HG02623 (cell line): ENCODE data around the gene CRADD.
A peak's percentile ranks its signal among the peaks of the same experiment; 100 is the strongest.
"Not testable (repeated sequence)": the region's sequence is repeated elsewhere in the genome, so short reads cannot be mapped to it uniquely, and the experiment has no call there.

Experiments
- ATAC-seq: cut with Tn5 transposase; IDR thresholded peaks from one replicate; pipeline ENCODE4 v1.9.1; 2021; ENCODE audit warnings: moderate library complexity; ENCODE audit not compliant: unreplicated experiment

Gene CRADD

DNA sequence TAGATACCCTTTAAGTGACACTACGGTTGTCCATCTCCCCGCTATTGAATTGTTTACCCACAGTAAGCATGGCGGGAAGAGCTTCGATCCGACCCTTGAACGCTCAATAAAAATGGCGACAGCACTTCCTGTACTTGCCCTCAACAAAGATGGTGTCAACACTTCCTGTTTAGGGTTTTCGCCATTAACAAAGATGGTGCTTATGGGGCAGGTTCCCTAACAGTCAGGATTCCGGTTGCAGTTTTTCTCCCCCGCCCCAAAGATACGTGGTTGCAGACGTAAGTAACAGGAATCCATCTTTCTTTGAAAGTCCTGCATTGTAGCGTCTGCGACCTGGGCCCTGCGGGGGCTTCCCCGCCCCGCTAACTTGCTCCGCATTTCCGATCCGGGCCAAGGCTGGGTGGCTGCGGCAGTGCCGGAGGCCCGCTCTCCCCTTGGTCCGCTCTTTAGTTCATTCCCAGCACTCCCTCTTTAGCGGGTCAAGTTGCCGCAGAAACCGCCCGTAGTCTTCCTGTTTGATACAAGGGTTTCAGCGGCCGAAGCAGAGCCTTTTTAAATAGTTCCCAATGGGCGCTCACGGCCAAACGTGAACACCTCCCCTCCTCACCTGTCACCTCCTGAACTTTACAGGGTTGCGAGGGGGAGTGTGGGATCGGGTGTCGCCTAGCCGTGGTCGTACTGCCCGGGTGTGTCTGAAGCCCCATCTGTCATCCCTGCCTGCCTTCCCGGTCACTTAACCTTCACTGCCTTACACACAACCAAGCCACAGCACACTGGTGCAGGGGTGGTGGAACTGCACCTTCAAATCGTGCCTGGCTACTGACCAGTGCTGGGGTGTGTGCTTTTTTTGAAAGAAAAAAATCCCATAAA is at the start of gene CRADD:
Gene CRADD (plus strand): TSS at position 181 of the 870 bp plus-strand sequence.
- peak; percentile 92 for ATAC-seq

DNA sequence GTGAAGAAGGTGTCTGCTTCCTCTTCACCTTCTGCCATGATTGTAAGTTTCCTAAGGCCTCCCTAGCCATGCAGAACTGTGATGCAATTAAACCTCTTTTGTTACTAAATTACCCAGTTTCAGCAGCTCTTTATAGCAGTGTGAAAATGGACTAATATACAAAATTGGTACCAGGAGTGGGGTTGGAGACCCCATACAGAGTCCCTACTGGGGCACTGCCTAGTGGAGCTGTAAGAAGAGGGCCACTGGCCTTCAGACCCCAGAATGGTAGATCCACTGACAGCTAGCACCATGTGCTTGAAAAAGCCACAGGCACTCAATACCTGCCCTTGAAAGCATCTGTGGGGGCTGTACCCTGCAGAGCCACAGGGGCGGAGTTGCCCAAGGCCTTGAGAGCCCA is 44.8 kb upstream of the CRADD start:
- no peak for ATAC-seq

DNA sequence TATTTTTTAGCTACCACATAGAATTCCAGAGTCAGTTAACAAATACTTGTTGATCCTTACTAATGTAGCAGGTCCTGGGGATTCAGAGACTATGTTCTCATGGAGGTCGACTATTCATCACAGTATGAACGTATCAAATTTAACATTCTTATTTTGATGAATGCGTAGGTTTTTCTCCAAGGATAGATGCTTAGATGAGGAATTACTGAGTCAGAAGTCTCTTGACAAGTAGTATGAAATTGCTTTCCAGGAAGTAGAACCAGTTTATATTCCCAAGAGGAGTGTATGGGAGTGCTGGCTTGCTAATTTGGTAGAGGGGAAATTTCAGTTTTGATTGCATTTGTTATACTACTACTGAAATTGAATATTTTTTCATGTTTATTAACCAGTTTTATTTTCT is 42.8 kb upstream of the CRADD start:
- ATAC-seq: no peak

DNA sequence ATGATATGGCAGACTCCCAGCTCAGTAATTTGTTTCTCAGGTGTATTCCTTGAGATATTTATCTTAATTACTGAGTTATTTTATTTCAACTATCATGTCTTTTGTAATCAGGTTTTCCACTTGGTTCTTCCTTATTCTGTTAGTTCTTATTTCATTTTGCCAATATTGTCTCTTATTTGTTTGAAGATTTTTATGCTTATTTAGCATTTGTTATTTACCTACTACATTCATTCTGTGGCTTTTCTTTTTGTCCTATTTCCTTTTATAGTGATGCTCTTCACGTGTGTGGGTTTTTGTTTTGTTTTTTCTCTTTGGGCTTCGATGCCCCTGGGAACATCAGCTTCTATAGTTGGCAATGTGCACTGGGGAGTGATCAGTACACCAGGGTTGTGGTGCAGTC is 40.5 kb upstream of the CRADD start:
- ATAC-seq: no peak

DNA sequence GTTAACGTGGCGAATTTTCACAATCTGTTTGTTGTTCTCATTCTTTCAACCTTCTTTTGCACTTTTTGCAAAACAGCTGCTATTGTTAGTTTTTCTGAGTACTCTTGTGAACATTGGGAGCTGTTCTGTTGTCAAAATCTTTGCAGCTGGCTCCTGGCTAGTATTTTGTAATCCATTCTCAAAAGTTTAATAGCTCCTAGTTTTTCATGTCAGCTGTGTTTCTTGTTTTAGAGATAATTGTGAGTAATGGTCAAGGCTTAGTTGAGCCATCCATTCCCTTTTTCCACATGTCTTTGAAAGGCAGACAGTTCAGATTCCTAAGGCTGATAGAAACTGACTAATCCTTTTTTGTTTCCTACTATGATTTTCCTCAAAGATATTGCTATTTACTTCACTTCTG is 39.1 kb upstream of the CRADD start:
- ATAC-seq: no peak

DNA sequence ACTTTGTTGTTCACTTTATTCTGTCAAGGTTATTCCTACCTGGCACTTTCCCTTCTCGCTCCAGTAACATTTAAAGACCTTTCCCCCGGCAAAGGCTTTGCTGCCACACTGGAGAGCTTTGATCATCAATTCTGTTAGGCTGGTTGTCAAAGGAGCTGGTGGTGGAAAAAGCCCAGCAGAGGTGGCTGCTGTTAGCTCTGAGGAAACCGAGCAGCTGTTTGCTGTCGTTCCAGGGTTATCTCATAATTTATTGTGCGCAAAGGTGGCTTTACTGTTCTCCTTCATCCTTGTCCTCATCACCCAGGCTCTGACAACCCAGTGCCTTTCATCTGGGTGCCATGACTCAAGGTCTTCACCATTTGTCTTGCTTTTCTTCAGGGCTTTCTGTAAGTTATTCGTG is 38.2 kb upstream of the CRADD start:
- no peak for ATAC-seq

DNA sequence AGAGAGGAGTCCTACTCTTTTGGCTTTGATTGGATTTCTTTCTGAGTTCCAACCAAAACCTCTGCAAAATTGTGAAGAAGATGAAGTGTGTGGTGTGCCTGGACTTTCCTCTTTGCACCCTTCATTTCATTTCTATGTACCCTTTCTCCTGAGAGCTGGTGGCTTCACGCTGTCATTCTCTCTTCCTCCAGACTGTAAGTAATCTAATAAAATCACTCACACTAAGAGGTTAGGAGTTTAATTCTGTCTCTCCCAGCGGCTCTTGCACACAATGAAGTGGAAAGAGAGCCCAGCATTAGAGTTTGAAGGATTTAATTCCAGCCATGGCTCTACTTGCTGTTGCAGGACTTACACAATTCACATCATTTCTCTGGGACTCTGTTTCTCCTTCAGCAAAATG is 37.8 kb upstream of the CRADD start:
- ATAC-seq: no peak

DNA sequence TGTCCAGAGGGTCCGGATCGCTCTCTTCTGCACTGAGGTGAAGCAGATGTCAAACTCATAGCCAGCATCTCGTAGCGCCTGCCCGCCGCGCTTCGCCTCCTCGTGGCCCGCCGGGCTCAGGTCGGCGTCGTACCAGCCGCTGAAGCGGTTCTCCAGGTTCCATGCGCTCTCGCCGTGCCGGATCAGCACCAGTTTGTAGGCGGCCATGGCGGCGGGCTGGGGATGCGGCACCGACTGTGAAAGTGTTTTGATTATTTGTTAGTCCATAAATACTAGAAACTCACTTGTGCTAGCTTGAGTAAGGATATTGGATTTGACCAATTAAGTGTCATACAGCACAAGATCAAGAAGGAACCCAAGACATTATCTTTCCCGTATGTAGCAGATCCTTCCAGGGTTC is 35.8 kb upstream of the CRADD start:
- ATAC-seq: not testable (repeated sequence)

DNA sequence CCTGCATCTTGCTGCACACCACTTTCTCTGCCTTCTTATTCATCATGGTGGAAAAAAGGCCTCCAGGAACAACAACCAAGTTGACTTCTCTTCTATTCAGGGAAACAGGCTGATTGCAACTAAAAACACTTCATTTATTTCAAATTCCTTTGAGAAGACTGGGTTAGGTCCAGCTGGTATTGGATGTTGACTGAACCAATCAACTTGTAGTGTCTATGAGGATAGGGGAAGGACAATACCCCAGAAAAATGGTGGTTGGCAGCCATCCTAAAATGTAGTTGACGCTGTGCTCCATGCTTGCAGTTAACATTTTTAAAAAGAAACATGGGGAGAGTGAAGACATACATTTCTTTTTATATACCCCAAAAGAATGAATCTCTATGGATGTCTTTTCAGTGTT is 34.4 kb upstream of the CRADD start:
- no peak for ATAC-seq

DNA sequence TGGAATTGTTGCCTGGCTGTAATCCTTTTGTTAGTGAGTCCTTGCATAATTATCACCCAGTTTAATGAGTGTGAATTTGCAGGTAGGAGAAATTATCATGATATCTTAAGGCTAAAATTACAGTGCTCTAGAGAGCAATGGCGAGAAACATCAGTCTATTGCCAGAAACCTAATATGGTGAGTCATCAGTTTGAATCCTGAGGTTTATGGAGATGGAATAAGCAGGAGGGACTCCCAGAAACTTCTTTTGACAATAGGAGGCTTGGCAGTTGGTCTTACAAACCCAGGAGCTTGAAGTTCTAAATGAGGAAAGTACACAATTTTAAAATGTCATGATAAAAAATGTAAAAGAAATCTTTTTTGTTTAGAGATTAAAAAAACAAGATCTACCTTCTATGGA is 31.5 kb upstream of the CRADD start:
- ATAC-seq: no peak

DNA sequence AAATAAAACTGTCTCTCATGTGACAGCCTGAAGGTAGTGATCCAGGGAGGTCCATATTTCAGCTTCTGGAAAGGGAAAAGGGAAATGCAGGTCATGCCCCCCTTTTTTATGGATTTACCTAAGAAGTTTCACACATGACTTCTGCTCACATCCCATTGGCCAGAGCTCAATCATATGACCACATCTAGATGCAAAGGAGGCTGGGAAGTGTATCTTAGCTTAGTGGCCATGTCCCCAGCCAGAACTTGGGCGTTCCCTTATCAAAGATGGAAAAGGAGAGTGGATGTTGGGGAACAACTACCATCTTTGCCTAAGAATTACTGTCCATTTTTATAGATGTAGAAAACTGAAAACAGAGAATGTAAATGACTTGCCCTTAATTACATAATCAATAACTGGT is 26.5 kb upstream of the CRADD start:
- no peak for ATAC-seq

DNA sequence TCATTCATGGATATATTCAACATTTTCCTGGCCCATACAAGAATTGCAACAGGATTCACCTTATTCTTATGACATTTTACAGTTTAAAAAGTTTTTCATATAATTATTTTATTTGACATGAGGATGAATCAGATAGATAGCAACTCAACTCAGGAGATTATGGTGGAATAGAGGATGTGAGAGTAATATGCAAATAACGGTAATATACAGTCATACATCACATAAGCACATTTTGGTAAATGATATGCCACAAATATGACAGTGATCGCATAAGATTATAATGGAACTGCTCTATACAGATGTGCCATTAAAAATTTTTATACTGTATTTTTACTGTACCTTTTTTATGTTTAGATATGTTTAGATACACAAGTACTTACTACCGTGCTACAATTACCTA is 24.1 kb upstream of the CRADD start:
- ATAC-seq: no peak

DNA sequence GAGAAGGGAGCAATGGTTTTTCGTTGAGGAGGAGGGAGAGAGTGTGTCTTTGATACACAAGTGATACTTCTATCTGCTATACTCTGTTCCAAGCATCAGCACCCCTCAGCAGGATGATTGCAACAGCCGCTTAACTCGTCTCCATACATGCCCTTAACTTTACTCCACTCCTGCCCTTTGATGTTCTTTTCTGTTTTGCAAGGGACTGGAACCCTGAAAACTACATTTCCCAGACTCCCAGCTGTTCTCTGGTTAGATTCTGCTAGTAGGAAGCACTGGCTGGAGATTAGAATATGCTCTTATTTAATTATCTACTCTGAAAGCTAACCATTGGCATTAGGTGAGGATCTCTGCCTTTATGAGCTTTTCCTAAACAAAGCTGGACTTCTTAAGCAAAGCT is 23.5 kb upstream of the CRADD start:
- ATAC-seq: no peak

DNA sequence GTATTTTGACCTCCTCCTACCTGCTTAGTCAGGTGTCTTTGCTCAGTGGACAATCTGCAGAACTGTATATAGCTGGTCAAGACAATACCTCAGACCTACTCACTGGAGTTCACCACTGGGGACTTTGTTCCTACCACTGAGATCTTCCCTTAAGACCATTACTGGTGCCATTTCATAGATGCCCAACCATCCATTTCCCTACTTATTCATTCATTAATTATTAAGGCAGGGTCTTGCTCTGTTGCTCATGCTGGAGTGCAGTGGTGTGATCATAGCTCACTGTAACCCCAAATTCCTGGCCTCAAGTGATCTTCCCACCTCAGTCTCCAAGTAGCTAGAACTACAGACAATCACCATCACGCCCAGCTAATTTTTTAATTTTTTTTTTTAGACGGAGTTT is 22.8 kb upstream of the CRADD start:
- ATAC-seq: no peak

DNA sequence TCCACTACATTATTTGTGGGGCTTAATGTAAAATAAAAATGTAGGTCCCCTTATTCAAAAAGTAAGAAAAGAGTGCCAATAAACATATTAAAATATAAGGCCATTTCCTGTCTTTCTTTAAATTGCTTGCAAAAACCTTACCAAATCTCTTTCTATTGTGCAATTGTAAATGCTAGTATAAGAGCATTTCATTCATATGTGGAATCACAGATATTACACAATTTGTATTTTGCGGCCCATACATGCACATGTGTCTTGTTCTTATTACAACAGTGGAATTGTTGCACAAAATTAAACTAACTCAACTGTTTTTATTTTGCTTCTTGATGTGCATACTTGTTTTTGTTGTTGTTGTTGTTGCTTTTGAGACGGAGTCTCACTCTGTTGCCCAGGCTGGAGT is 20.1 kb upstream of the CRADD start:
- no peak for ATAC-seq

DNA sequence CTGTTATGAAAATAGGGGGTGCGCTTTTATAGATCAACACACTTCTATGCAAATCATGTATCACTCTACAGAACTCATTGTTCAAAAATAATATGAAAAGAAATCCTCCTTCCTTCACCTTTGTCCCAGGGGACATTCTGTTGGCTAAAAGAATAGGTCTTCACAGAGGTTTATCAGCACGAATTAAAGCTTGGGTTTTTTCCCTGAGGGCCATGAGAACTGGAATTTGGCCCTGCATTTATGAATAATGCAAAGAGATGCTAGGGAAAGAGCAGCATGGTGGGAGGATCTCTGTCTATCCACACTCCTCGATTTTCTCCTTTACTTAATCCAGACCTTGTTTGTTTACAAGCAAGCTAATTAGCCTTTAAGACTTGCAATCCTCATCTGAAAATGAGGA is 16.2 kb upstream of the CRADD start:
- ATAC-seq: no peak

DNA sequence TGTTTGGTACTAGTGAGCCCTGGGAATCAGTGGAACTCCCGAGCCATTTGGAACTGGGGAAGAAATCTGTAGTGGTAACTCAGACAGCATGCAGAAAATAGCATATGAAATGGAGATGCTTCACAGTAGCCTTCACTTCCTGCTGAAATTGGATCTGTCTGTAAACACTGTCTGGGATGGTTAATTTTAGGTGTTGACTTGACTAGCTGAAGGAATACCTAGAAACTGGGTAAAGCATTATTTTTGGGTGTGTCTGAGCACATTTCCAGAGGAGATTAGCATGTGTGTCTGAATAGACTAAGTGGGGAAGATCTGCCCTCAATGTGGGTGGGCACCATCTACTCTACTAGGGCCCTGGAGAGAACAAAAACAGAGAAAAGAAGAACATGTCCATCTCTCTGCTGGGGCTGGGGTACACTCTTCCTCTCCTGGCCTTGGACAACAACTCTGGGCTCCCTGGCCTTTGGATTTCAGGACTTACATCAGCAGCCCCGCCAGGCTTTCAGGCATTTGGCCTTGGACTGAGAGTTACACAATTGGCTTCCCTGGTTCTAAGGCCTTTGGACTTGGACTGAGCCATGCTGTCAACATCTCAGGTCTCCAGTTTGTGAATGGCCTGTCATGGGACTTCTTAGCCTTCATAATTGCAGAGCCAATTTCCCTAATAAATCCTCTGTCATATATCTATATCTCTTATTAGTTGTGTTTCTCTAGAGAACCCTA is 14.0 kb upstream of the CRADD start:
- ATAC-seq: no peak

DNA sequence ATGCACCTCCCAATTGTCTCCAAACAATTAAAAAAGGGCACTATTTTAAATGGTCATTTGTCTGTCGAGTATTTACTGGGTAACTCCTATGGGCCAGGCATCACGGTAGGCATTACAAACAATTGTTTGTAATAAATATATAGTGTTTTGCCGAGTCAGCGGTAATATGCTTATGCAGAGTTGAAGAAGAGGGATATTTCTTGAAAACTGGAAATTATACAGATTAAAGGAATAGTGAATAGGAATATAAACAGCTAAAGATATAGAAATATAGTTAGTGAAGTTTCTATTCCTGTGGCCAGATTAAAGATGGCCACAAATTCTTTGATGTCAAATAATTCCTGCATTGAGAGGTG is 13.5 kb upstream of the CRADD start:
- no peak for ATAC-seq

DNA sequence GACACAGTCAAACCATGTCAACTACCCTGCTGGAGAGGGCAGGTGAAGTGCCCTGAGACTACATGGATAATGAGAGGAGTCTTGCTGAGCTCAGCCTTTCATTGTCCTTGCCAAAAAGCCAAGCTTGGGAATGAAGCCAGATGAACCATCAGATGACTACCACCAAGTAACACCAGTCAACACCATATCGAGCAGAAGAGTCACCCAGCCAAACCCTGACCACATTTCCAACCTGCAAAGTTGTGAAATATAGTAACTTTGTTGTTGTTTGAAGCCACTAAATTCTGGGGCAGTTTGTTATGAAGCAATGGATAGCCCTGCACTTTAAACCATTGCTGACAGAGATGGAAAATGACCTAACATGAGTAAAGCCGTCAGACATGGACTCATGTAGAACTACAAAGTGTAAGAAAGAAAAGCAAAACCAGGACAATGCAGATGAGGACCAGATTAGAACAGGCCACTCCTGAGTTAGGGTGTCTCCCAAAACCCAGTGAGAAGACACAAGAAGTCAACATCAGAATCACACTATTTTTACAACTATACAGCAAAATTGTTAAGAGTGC is 12.5 kb upstream of the CRADD start:
- ATAC-seq: no peak

DNA sequence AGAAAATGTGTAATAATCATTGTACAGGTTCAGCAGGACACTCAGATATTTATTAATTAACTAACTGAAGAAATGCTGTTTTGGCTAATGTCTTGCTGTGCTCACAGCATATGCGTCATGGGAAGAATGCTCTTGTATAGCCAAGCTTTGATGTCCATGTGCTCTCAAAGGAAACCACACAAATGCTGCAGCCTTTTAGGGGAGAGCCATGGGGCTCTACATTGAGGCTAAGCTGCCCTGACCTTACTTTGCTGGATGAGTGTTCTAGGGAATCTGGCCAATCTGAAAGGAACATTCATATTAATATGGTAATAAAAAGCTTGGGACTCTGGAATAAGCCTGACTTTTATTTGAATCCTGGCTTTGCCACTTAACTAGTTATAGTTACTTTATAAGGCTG is 9.5 kb upstream of the CRADD start:
- ATAC-seq: no peak

DNA sequence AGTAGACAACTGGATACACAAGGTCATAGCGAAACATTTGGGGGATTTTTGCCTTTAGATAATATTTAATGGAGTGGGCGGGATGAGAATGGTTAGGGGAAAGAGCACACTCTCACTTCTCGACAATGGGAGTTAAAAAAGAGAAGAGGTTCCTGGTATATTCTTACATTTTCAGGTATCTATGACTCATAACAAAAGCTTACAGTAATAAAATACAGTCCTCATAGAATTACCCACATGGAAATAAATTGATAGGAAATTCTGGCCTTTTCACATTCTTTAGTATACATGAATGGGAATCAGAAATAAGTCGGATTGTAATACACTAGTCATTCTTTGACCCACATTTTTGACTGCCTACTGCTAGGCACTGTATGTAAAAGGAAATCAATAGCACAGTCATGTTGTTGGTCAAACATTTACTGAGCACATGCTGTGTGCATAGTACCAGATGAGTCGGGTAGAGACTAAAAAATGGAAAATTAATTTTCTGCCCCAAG is 8.2 kb upstream of the CRADD start:
- peak; percentile 58 for ATAC-seq

DNA sequence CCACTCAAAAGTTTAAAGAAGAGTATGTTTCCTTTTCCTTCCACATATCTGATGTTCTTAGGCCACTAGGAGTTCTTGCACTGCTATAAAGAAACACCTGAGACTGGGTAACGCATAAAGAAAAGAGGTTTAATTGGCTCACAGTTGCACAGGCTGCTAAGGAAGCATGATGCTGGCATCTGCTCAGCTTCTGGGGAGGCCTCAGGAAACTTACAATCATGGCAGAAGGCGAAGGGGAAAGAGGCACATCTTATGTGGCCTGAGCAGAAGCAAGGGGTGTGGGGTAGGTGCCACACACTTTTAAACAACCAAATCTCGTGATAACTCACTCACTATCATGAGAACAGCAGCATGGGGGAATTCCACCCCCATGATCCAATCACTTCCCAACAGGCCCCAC is 7.7 kb upstream of the CRADD start:
- no peak for ATAC-seq
